GM21737 (cell line): Measurements from ENCODE around the gene CCR5AS.
"Not testable (repeated sequence)": the region's sequence is repeated elsewhere in the genome, so short reads cannot be mapped to it uniquely, and the experiment has no call there.

Experiments
- ATAC-seq: cut with Tn5 transposase; IDR thresholded peaks from one replicate; pipeline ENCODE4 v1.9.1; 2021; ENCODE audit warnings: mild to moderate bottlenecking, moderate library complexity; ENCODE audit not compliant: unreplicated experiment

The CCR5AS gene

DNA sequence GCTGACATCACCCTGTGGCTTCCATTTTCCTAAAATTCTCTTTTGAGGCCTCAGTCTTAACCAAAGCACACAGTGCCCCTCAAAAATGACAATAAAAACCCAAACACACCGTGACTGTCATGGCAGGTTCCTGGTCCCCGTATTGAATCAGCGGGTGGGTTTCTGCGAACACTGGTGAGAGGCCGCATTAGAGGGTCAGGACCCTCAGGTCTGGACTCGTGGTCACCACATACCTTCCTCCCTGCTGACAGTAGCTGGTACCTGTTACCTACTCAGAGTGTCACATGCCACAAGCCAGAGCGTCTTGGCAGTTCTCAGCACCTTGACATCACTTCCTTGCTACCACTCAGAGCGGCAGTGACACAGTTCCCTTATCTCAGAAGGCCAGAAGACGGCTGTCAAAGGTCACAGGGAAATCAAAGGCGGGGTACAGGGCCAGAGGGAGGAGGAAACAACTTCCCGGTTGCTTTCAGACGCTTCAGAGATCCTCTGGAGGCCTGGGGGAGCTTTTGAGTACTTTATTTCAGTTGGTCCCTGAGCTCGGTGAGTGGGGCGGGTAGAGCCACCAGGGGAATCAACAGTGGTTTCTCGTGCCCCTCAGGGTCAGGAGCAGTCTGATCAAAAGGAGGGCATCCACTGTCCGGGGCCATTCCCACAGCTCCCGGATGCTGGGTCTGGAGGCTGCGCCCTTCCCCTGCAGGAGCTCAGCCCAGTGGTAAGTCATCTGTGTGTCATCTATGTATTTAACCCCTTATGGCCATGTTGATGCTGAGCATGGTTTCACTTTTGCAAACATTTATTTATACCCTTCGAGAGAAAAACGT, at the start of gene CCR5AS, which contains the start of gene CCRL2:
TSS of gene CCR5AS (minus strand) at position 279 of the 824 bp plus-strand sequence.
TSS of gene CCRL2 (plus strand) at position 472 of the 824 bp plus-strand sequence. CDS start 821 bp downstream, outside the sequence.
- ATAC-seq, result peak; percentile 60

DNA sequence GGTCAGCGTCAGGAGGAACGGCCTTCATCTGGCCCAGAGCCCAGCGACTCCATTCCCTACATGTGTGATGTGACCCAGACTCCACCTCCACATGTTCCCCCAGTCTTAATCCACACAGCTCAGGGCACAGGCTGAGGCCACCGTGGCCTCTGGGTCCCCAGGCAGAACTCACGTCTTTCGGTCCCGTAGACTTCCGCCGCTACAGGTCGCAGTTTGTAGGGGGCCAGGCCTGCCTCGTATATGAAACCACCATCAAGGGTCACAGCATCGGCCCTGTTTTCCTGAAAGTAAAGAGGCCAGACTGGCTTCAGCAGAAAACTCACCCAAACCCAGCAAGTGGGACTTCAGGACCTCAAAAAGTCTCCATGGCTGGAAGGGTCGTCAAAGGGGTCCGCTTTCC, 49.3 kb upstream of the CCR5AS start:
- no peak for ATAC-seq

DNA sequence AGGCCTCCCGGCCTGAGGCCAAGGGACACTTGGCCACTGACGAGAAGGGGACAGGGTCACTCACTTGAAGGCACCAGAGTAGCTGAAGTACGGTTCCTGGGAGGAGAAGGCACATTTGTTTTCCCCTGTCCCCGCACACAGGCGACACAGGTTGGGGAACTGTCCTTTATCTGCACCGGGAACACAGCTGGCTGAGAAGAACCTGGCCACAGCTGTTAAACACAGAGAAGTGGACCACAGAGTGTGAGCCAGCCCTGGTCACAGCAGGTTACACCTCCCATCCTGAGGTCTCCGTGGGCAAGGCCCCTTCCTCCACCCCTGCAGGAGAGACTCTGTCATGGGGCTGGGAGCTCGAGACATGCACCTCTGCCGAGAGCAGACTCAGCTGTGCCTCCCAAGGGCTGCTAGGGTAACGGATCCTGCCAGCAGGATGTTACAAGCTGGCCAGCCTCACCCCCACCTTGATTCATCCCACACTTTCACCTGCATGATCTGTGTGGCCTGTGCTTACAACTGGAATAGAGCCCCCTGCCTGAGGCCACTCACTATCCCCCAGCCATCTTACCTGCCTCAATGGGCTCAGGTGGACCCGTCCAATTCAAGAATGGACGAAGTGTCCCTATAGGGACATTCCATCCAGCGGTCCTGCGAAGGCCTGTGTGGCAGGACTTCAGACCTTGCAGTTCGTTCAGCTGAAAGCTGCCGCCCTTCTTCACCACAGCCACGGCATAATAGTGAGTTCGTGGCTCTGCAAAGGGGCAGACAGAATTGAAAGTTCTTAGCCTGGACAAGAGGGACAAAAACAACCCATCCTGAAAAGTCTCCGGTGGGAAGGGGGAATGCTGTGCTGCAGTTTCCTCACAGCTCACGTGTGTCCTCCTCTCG, 48.6 kb upstream of the CCR5AS start:
- no peak for ATAC-seq

DNA sequence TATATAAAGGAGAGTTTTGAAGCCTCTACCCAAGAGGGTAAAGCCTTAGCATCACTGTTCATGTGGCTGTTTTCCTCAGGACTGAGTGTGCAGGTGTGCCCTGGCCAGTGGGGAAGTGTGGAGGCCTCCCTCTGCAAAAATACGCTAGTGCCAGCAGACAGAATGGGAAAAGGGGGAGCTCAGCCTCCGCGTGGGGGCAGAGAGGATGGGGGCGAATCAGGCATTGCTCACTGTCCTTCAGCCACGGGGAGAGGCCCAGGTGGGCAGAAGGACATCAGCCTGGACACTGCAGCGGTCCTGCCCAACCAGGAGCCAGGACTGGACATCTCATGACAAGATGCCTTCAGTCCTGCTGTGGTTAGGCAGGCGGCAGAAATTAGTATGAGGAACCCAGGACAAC, 47.7 kb upstream of the CCR5AS start:
- no peak for ATAC-seq

DNA sequence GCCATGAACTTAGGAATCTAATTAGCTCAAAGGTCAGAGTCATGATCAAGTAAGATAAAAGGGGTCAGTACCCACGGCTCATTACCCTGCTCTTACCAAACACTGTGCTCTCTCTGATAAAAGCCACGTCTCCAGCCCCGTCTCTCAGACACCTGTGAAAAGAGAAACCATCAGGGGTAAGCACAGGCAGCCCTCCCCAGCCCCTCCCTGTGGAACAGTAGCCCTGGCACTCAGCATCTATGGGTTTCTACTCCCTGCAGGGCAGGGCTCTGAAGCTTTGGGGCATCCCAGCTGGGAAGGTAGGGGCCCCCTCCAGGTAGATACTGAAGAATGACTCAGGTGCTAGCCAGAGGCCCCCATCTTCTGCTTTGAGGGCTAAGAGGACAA, 47.3 kb upstream of the CCR5AS start:
- ATAC-seq, result no peak

DNA sequence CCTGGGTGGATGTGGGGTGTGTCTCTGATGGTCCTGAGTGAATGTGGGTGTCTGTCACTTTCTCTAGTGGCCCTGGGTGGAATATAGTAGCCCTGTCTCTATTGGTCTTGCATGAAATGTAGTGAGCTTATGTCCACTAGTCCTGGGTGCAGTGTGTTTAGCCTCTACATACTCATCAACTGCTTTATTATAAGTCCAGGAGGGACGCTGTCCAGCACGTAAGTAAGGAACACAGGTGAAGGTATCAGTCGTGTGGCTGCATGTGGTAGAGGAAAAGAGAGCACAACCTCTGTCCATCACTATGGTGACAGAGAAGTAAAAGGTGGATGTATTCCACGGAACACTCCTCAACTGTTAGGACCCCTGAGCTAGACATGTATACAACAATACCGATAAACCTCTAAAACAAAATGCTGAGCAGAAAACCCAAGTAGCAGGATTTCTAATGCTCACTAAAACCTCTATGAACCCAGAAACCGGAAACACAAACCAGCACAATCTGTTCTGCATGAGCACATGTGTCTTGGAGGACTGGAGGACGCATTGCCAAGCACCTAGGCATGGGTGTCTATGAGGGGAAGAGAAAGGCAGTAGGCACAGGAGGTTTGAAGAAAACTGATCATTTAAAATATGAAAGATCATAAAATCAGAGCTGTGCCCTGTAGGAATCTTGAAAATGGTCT, 46.8 kb upstream of the CCR5AS start:
- no peak for ATAC-seq

DNA sequence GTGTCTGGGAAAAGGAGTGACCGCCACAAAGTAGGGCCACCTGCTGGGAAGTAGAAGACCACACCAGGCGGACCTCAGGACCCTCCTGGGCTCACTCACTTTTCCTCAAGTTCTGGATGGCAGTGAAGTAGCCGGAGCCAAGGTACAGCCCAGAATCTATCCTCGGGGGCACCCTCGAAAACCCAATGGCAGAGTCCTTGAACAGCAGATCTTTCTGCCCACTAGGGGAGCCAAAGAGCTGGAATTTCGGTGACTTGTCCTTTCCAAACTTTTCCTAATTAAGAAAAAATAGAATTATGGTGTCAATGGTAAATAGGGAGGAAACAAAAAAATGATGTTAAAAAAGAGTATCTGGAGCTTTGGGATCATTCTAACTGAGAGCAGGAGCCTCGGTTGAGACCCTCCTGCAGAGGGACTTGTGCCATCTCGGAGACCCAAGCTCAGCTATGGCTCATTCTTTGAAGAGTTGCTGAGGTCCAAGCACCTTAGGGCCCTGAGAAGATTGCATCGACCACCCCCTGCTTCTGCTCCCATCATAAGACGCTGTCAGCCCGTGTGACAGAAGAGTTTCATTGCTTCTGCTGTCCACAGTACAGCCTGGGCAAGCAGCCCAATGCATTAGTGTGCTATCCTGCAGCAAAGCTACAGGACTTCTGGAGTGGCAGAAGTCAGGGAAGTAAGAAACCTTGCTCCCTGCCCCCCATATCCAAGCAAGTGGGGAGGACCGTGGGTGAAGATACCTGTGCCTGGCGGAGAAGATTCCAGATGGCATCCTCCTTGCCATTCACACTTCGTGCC, 43.1 kb upstream of the CCR5AS start:
- ATAC-seq, result no peak

DNA sequence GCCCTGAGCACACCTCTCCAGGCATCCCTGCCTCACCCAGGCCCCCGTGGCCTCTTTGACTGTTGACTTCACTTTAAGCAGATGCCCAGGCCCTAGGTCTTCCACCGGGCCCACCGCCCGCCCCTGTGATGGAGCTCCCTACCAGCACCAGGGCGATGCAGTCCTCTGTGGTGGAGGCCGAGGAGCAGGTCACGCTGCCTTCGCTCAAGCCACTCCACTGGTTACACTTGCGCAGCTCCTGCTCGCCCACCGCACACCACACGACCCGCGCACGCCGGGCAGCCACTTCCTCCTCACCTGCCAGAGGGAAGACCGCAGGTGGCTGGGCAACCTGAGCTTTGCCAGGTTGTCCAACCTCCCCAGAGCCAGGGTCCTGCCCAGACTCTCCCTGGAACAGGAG, 41.9 kb upstream of the CCR5AS start:
- ATAC-seq, result no peak

DNA sequence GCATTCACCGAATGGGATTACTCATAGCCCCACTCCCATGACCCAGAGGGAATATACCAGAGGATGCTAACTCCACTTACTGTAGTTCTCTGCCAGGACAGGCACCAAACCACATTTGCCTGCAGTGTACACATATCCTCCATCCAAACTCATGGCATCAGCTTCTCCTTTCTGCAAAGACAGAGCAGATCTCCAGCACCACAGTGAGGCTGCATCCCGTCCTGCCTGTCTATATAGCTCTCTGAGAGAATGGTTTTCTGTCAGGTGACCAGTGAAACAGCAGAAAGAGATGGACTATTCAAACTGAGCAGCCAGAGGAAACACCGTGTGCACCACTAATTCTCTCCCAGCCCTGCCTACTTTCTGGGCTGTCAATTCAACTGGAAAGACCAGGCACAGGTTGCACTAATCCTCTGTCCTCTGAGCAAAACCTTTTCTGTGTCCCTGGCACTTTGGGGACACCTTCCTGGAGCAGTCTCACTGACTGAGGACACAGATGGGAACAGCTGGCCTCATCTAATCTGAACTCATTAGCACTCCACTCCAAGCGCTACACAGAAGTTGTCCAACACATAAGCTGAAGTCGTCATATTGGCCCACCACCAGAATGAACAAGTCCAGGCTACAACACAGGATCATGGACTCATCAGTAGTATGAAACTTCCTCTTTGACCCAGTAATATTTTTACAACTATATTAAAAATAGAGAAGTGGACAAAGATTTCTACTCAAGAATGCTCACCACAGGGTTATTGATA, 40.5 kb upstream of the CCR5AS start:
- no peak for ATAC-seq

DNA sequence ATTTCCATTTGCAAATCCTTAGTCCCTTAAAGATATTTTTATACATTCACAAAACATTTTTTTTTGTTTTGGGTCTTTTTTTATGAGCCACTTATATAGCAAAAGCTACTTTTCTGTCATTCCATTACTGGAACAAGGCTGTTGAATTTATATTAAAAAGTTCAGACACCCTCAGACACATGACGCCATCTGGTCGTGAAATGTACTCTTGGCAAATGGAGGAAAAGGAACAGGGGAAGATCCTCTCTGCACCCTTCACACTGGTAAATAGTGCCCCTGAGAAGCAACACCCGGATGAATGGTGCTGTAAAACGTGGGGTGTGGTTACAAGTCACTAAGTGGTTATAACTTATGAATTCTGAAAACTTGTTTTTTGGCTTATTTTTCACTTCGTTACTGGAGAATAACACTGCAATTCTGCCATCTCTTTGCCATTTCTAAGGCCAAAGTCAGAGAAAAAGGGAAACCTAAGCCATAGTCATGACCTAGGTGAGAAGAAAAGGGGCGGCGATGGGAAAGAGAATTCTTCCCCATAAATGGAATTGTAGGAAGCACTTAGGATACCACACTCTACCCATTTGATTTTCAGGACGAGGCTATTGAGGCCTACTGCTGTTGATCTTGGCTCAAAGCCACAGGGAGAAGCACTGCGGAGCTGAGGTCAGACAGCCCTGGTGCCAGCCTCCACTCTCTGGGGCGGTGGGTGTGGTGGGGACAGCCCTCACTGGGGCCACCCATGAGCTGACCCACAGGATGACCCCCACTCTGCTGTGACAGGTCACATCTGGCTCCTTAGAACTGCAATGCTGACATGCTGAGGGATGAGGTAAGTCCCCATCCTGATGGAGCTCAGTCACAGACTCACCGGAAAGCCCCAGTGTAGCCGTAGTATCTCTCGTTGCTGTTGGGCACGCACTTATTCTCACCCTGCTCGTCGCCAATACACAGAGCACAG, 36.0 kb upstream of the CCR5AS start:
- ATAC-seq, result no peak

DNA sequence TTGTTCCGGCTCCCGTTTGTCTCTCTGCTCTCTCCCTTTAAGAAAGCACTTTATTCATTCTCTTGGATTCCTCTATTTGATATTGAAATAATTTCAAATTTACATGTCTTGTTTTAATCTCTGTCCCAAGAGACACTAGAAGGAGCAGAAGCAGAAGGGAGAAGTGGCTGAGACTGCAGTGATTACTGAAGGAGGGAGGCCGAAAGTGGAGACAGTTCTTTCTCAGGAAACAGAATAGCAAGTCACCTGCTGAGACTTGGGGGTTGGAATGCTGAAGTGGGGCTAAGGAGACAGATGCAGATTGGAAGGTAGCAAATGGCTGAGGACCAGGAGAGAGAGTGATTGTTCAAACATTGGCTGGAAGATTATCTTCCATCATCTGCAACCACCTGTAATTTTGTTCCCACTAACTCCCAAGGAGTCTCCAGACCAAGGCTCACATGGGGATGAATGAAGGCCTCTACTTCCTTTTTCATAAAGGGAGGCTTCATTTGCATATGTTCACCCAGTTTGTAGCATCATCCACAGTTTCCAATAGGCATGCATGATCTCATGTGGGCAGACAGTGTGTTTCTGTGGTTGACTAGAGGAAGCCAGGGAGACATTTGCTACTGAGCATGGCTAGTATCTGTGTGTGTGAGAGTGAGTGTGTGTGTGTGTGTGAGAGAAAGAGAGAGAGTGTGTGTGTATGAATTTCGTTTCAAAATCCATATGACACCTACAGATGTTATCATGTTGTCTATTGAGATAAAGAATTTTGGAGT, 33.8 kb upstream of the CCR5AS start:
- ATAC-seq, result peak; percentile 83

DNA sequence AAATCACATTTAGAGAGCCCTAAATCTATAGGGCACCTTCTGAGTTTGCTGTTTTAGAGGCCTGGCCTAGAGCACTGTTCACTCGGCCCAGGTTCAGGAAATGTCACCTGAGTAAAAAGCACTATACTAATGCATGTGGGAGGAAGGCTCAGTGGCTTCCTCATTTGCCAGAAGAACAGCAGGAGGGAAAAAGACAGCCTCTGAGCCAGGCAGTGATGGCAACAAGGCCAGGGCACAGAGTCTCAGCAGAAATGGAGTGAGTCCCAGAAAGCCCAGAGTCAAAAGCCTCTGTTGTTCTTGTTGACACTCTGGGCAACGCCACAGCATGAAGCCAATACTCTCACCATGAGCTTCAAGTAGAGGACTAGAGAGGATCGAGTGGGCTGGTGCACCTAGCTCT, 32.0 kb upstream of the CCR5AS start:
- ATAC-seq, result no peak

DNA sequence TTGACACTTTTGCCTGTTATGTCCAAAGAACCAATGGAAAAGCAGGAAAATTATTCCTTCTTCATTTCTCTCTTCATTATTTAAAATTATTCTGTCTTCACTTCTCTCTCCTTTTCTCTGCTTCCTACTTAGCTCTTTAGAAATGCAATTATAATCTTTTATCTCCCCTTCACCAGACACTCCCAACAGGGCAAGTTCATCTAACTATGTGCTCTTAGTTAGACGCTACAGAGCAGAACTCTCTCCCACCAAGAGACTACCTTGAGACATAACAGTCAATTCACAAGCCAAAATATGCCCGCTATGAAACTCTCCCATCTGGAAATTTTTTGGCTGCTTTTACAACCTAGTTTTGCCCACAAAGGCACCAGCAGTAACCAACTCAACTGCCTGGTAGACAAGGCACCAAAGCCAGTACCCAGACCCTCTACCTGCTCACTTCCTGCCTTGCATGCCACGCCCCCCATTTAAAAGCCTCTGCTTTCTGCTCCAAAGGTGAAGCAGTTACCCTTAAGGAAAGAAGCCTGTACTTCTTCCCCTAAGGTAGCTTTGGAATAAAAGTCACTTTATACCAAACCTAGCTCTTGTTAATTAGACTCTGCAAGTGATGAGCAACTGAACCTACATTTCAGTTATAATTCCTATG, 28.3 kb upstream of the CCR5AS start:
- ATAC-seq, result no peak

DNA sequence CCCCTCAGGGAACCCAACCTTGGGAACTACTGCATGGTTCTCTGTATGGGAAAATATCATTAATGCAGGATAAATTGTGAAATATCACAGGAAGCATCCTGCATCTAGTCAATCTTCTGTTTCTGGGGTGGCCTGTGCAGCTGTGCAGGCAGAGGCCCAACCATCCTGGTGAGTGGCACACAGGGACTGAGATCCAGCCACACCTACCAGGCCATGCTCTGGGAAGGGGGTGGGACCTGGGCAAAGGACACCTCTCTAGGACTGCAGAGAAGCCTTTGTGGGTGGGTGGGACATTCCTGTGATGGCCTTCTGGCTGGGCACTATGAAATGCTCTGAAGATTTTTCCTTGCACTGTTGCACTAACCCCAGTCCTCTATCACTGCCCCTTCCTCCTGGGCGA, 27.0 kb upstream of the CCR5AS start:
- no peak for ATAC-seq

DNA sequence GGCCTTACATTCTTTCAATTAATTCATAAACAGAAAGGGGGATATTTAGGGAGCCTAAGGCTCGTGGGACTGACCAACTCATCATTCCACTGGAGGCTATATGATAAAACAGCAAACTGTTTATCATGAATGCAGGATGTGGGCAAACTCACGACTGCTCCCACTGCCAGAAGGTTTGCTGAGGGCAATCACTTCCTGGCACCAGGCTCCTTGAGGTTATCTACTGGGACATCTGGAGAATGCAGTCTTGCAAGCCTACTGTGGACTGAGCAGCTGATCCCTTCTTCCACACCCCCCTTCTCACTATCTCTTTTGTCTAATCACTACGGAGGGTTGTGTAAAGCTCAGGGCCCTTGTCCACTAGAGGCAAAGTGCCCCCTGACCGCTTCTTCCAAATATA, 26.3 kb upstream of the CCR5AS start:
- not testable (repeated sequence) for ATAC-seq

DNA sequence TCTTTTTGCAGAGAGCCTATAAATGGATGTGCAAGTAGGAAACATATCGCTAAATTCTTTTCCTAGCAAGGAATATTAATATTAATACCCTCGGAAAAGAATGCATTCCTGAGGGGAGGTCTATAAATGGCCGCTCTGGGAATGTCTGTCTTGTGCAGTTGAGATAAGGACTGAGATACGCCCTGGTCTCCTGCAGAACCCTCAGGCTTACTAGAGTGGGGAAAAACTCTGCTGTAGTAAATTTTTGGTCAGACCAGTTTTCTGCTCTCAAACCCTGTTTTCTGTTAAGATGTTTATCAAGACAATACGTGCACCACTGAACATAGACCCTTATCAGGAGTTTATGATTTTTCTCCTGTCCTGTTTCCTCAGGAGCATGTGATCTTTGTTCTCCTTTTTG, 25.0 kb upstream of the CCR5AS start:
- ATAC-seq, result not testable (repeated sequence)

DNA sequence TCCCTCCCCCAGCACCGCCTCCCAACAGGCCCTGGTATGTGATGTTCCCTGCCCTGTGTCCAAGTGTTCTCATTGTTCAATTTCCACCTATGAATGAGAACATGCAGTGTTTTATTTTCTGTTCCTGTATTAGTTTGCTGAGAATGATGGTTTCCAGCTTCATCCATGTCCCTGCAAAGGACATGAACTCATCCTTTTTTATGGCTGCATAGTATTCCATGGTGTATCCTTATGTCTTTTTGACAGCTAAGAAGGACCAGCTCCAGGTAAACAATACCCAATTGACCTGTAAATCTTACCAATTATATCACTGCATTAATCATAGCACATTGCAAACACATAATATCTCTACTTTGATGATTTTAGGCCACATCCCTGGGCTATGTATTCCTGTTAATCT, 24.0 kb upstream of the CCR5AS start:
- ATAC-seq, result not testable (repeated sequence)
